HepG2 (cell line): ENCODE data around the gene P3H3. TPM values are rescaled to one million over a fixed set of nuclear protein-coding genes. Genes with fewer than 3 reads are reported as not detected.

ENCODE experiments used
- BORCS8-MEF2B ChIP-seq: sonication (generic); formaldehyde crosslinking; IDR thresholded peaks from 2 replicates; pipeline ENCODE4 v1.8.0; 2022; ENCODE audit warnings: mild to moderate bottlenecking, missing genetic modification reagents
- KAT7 ChIP-seq: IDR thresholded peaks from 2 replicates; pipeline ENCODE4 v1.6.1; 2018; ENCODE audit warnings: borderline replicate concordance, missing compliant biosample characterization
- MXI1 ChIP-seq: IDR thresholded peaks from 3 replicates; pipeline ENCODE4 v1.6.1; 2012; ENCODE audit warnings: low read depth, low read length, inconsistent platforms, borderline replicate concordance
- NFKBIZ ChIP-seq: IDR thresholded peaks from 2 replicates; pipeline ENCODE4 v1.6.1; 2018; ENCODE audit warnings: missing genetic modification reagents, missing compliant biosample characterization
- POLR2G ChIP-seq: fragments of 200-400 bp; formaldehyde crosslinking; IDR thresholded peaks from 2 replicates; pipeline ENCODE4 v1.6.1; 2018; ENCODE audit warnings: mild to moderate bottlenecking, low read depth, low read length, moderate library complexity
- PRDM10 ChIP-seq: sonication (generic); formaldehyde crosslinking; IDR thresholded peaks from 2 replicates; pipeline ENCODE4 v1.4.0; 2020; ENCODE audit warnings: low read depth, missing genetic modification reagents
- RFX3 ChIP-seq: IDR thresholded peaks from 2 replicates; pipeline ENCODE4 v1.6.1; 2016; ENCODE audit warnings: missing biosample characterization, missing genetic modification reagents
- RXRA ChIP-seq: sonication (generic); formaldehyde crosslinking; IDR thresholded peaks from 2 replicates; pipeline ENCODE4 v1.5.1; 2020; ENCODE audit warnings: missing genetic modification reagents
- SPEN ChIP-seq: sonication (generic); formaldehyde crosslinking; IDR thresholded peaks from 2 replicates; pipeline ENCODE4 v1.5.1; 2020; ENCODE audit warnings: low read depth, mild to moderate bottlenecking, missing genetic modification reagents
- ZNF383 ChIP-seq: sonication (generic); formaldehyde crosslinking; IDR thresholded peaks from 2 replicates; pipeline ENCODE4 v1.4.0; 2020; ENCODE audit warnings: missing genetic modification reagents, mild to moderate bottlenecking, borderline replicate concordance
- ZNF687 ChIP-seq: sonication (generic); formaldehyde crosslinking; IDR thresholded peaks from 2 replicates; pipeline ENCODE4 v1.5.1; 2020; ENCODE audit warnings: mild to moderate bottlenecking, missing genetic modification reagents, moderate library complexity
- polyA plus RNA-seq, 8 experiments: library from polyadenylated mRNA; depleted of rRNA in 3 of 8; stranded (reverse) in 7 of 8; unstranded in 1 of 8; fragments of >200 nt; fragmentation: Illumina TruSeq in 4 of 8; extraction: Trizol in 4 of 8; gene quantifications; 2 replicates each; pipeline versions ENCODE4 v1.2.1 to v1.2.3, GENCODE V29; 2011 to 2016; ENCODE audit warnings: low read depth in 4 of 8, missing spikeins in 1 of 8, mixed read lengths in 1 of 8; ENCODE audit not compliant: insufficient read depth in 1 of 8
- total RNA-seq, 5 experiments: library from RNA; depleted of rRNA; stranded (reverse); fragments of >200 nt; fragmentation: Illumina TruSeq; extraction: Trizol; gene quantifications; 2 replicates each; pipeline ENCODE4 v1.2.3, GENCODE V29; 2016; ENCODE audit warnings: low read depth in 1 of 5
- TF ChIP-seq, protein P1 (sequence below), 2 experiments: fragments of 450-650 bp in 1 of 2; sonication (generic) in 1 of 2; formaldehyde crosslinking; IDR thresholded peaks; 2 replicates each; pipeline versions ENCODE4 v1.5.0 to v1.8.0; 2020 to 2022; ENCODE audit warnings: mild to moderate bottlenecking in 1 of 2, missing genetic modification reagents in 1 of 2
- TF ChIP-seq, protein P2 (sequence below): IDR thresholded peaks from 2 replicates; pipeline ENCODE4 v1.6.1; 2018; ENCODE audit warnings: missing genetic modification reagents, mild to moderate bottlenecking, missing compliant biosample characterization
- TF ChIP-seq, protein P3 (sequence below): sonication (generic); formaldehyde crosslinking; IDR thresholded peaks from 2 replicates; pipeline ENCODE4 v1.4.0; 2020; ENCODE audit warnings: missing genetic modification reagents

P3H3 gene
- total and polyA plus RNA-seq, 2 of the 13 experiments (the other 11 are each of a cell fraction or from before 2014, with no cell fraction given): 20.1 to 20.5 TPM

DNA sequence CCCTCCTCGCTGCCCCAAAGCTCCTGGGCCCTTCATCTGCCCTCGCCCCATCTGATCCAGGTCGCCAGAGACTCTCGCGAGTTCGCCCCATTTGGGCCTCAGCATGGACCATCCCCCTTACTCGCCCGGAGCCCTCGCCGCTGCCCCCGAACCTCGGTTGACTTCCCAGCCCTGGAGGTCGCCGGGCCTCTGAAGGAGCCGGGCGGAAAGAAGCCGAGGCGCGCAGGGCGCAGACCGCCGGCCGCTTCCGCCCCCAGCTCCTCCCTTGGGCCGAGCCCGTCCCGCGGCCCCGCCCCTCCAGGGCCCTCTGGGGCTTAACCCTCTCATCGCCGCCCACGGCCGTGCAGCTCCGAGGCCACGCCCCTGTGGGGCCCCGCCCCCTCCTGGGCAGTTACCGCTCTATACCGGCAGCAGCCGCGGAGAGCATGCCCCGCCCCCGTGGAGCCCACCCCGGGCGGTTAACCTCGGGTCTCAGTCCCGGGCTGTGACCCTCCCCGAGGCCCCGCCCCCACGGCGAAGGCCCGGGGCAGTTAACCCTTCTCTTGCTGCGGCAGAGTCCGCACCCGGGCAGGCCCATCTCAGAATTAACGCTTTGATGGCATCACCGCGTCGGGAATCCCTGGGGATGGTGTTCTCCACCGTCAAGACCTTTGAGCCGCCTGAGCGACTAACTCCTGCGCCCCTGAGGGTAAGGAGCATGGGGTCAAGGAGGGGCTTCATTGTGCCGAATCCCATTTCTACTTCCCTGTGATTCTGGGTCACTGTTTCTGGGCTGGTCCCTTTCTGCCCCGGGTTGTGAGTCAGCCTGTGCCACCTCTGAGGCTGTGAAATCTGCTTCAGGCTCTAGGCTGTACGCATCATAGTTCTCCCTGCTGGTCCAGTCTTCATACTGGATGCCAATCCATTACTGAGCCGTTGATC is 45.1 kb downstream of the P3H3 start, which contains the start of gene SPSB2 (continued):
- peak; percentile 78; the same call in 1 of the 2 replicates for TF ChIP-seq PRDM10 (CRISPR knock-in tag)
- no peak for TF ChIP-seq RFX3 (CRISPR knock-in tag)
- peak; percentile 82 for TF ChIP-seq RXRA (CRISPR knock-in tag)
- peak; percentile 58 for TF ChIP-seq POLR2G
- peak; percentile 46 for TF ChIP-seq SPEN (CRISPR knock-in tag)
- TF ChIP-seq ZNF383: no peak
- peak; percentile 37; the same call in 1 of the 2 replicates for TF ChIP-seq NFKBIZ (CRISPR knock-in tag)
- TF ChIP-seq MXI1: peak; percentile 86; the same call in 1 of the 3 replicates
- TF ChIP-seq BORCS8-MEF2B (CRISPR knock-in tag): peak; percentile 21; the same call in 1 of the 2 replicates
- TF ChIP-seq KAT7 (CRISPR knock-in tag): no peak
- peak; percentile 66 for TF ChIP-seq ZNF687 (CRISPR knock-in tag)
- TF ChIP-seq, protein P1, sequence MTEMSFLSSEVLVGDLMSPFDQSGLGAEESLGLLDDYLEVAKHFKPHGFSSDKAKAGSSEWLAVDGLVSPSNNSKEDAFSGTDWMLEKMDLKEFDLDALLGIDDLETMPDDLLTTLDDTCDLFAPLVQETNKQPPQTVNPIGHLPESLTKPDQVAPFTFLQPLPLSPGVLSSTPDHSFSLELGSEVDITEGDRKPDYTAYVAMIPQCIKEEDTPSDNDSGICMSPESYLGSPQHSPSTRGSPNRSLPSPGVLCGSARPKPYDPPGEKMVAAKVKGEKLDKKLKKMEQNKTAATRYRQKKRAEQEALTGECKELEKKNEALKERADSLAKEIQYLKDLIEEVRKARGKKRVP (CRISPR knock-in tag; IDR thresholded peaks at IDR 0.05): 0 out of 4 replicates have a peak, but pooled peaks of 1 of the 2 experiments have one; percentile 15
- TF ChIP-seq, protein P2, sequence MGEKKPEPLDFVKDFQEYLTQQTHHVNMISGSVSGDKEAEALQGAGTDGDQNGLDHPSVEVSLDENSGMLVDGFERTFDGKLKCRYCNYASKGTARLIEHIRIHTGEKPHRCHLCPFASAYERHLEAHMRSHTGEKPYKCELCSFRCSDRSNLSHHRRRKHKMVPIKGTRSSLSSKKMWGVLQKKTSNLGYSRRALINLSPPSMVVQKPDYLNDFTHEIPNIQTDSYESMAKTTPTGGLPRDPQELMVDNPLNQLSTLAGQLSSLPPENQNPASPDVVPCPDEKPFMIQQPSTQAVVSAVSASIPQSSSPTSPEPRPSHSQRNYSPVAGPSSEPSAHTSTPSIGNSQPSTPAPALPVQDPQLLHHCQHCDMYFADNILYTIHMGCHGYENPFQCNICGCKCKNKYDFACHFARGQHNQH: peak; percentile 61; the same call in 1 of the 2 replicates
- TF ChIP-seq, protein P3, sequence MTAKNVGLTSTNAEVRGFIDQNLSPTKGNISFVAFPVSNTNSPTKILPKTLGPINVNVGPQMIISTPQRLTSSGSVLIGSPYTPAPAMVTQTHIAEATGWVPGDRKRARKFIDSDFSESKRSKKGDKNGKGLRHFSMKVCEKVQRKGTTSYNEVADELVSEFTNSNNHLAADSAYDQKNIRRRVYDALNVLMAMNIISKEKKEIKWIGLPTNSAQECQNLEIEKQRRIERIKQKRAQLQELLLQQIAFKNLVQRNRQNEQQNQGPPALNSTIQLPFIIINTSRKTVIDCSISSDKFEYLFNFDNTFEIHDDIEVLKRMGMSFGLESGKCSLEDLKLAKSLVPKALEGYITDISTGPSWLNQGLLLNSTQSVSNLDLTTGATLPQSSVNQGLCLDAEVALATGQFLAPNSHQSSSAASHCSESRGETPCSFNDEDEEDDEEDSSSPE (CRISPR knock-in tag): peak; percentile 65
